DOHH2 (cell line): Measurements from ENCODE around the gene PCDHA6.
"Not testable (repeated sequence)": the region's sequence is repeated elsewhere in the genome, so short reads cannot be mapped to it uniquely, and the experiment has no call there.

Source experiments
- CTCF ChIP-seq: fragments of 200-600 bp; sonication (generic); IDR thresholded peaks from one replicate; pipeline ENCODE4 v1.5.1; 2014; ENCODE audit warnings: antibody characterized with exemption, mild to moderate bottlenecking, low read depth, low read length; ENCODE audit not compliant: poor library complexity, severe bottlenecking
- EZH2phosphoT487 ChIP-seq: fragments of 200-600 bp; sonication (generic); IDR thresholded peaks from 2 replicates; pipeline ENCODE4 v1.6.1; 2017; ENCODE audit warnings: borderline replicate concordance, mild to moderate bottlenecking, antibody characterized with exemption, low read length, moderate library complexity, mixed read lengths

GRCh38 chr5:140834439-140835008 is 6.8 kb downstream of the PCDHA6 start:
- TF ChIP-seq CTCF, EZH2phosphoT487: not testable (repeated sequence)
